Upper lobe of left lung (tissue), 4 donors: ENCODE data around the gene C3orf22.

Experiments
- EP300 ChIP-seq, 4 donors: sonication (generic); formaldehyde crosslinking; IDR thresholded peaks; one replicate each; pipeline ENCODE4 v1.5.1; 2017; ENCODE audit warnings: antibody characterized with exemption in 4 of 4, control low read depth in 2 of 4
- POLR2A ChIP-seq, 4 donors: fragments of 450-650 bp; IDR thresholded peaks; one replicate each; pipeline ENCODE4 v1.5.1; 2016 to 2017; ENCODE audit warnings: antibody characterized with exemption in 4 of 4, mild to moderate bottlenecking in 2 of 4
- TF ChIP-seq, protein P1 (sequence below), 6 experiments: fragments of 450-650 bp in 4 of 6; fragments of 200-600 bp in 2 of 6; sonication (generic) in 2 of 6; IDR thresholded peaks; one replicate each; pipeline ENCODE4 v1.5.1; 2016 to 2019; ENCODE audit warnings: antibody characterized with exemption in 6 of 6

GRCh38 chr3:126545544-126545943, 13.2 kb downstream of the C3orf22 start:
- TF ChIP-seq, protein P1, sequence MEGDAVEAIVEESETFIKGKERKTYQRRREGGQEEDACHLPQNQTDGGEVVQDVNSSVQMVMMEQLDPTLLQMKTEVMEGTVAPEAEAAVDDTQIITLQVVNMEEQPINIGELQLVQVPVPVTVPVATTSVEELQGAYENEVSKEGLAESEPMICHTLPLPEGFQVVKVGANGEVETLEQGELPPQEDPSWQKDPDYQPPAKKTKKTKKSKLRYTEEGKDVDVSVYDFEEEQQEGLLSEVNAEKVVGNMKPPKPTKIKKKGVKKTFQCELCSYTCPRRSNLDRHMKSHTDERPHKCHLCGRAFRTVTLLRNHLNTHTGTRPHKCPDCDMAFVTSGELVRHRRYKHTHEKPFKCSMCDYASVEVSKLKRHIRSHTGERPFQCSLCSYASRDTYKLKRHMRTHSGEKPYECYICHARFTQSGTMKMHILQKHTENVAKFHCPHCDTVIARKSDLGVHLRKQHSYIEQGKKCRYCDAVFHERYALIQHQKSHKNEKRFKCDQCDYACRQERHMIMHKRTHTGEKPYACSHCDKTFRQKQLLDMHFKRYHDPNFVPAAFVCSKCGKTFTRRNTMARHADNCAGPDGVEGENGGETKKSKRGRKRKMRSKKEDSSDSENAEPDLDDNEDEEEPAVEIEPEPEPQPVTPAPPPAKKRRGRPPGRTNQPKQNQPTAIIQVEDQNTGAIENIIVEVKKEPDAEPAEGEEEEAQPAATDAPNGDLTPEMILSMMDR (IDR thresholded peaks at IDR 0.05), result no peak
- no peak for TF ChIP-seq POLR2A (IDR thresholded peaks at IDR 0.05)
- no peak for TF ChIP-seq EP300 (IDR thresholded peaks at IDR 0.05)
